SW480 (cell line): Measurements from ENCODE around the gene ZBTB47.

Experiments
- DNase-seq: peaks from one replicate; pipeline ENCODE4 v3.0.0-alpha.2; 2016; ENCODE audit warnings: low spot score

Gene ZBTB47

GRCh38 chr3:42712688-42713372 is 59.3 kb downstream of the ZBTB47 start:
- DNase-seq, result no peak

- DNase-seq, result no peak
Observed at GRCh38 chr3:42713747-42714146, 60.2 kb downstream of the ZBTB47 start.

DNA sequence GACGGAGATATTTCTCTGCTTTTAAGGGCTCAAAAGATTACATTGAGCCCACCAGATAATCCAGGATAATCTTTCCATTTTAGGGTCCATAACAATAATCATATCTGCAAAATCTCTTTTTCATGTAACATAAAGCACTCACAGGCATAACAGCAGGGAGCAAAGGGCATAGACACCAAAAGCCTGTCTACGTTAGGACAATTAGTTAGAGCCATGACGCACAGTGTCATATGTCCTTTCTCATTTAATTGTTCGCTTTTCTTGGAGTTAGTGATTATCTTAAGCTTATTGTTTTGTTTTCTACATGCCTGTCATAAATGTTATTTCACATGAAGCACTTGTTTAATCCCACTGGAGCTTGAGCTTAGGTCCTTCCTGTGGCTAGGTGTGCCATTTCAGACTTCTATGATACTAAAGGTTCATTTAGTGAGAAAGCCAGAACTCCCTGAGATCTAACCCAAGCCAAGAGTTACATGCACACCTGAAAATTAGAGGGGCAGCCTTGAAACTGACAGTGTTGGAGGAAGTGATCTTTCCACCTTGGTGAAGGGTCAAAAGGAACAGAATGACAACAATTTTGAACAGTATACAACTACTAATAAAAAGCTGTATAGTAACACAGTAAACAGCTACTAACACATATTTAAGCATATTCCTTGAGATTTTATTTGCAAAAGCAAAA is 60.8 kb downstream of the ZBTB47 start:
- DNase-seq, result no peak
